MCF 10A (cell line): ENCODE data around the gene STK16. TPM values are rescaled to one million over a fixed set of nuclear protein-coding genes. Genes with fewer than 3 reads are reported as not detected.

Experiments used
- BruUV-seq: library from RNA; stranded (reverse); fragments of 400-500 nt; replicated peaks from 2 replicates; lab custom pipeline; 2021; lab: Mats Ljungman, UMichigan
- CTCF ChIA-PET: fragments of 300-600 bp; sonication (Branson Sonifier 250); formaldehyde crosslinking; extraction: SDS; loops from one replicate; lab custom pipeline; 2021; ENCODE audit warnings: antibody characterized with exemption, inconsistent platforms; lab: Yijun Ruan, JAX
- POLR2A ChIA-PET: fragments of 300-600, 350-650 bp; sonication (Branson Sonifier 250); formaldehyde crosslinking; extraction: SDS; loops from one replicate; lab custom pipeline; 2020; ENCODE audit warnings: antibody characterized with exemption, inconsistent platforms; lab: Yijun Ruan, JAX
- DNase-seq: peaks from one replicate; pipeline ENCODE4 v3.0.0-alpha.2; 2018; ENCODE audit not compliant: unreplicated experiment
- H3K27ac Mint-ChIP-seq: one replicate; pipeline ENCODE4 v1.8.0; 2022; ENCODE audit warnings: mild to moderate bottlenecking, low read depth, mixed read lengths; ENCODE audit not compliant: unreplicated experiment
- H3K27me3 Mint-ChIP-seq: one replicate; pipeline ENCODE4 v1.8.0; 2022; ENCODE audit warnings: mixed read lengths; ENCODE audit not compliant: insufficient read depth, unreplicated experiment
- H3K36me3 Mint-ChIP-seq: one replicate; pipeline ENCODE4 v1.8.0; 2022; ENCODE audit warnings: mild to moderate bottlenecking, moderate library complexity, mixed read lengths; ENCODE audit not compliant: insufficient read depth, unreplicated experiment
- H3K4me1 Mint-ChIP-seq: one replicate; pipeline ENCODE4 v1.8.0; 2022; ENCODE audit warnings: mixed read lengths; ENCODE audit not compliant: insufficient read depth, unreplicated experiment
- H3K4me3 Mint-ChIP-seq: one replicate; pipeline ENCODE4 v1.8.0; 2022; ENCODE audit warnings: mild to moderate bottlenecking, moderate library complexity, mixed read lengths; ENCODE audit not compliant: unreplicated experiment
- H3K9me3 Mint-ChIP-seq: one replicate; pipeline ENCODE4 v1.8.0; 2022; ENCODE audit warnings: mixed read lengths; ENCODE audit not compliant: unreplicated experiment
- intact Hi-C: fragments of 100-400 bp; cut with micrococcal nuclease; formaldehyde crosslinking; loops from 2 replicates; pipeline ENCODE4 v1.14.1; 2022
- total RNA-seq: library from RNA; stranded (reverse); gene quantifications from 2 replicates; pipeline ENCODE4 v1.2.3, GENCODE V29; 2022
- TF ChIP-seq, protein P1 (sequence below): fragments of 200-600 bp; IDR thresholded peaks from one replicate; pipeline ENCODE4 v1.8.0; 2022; ENCODE audit warnings: antibody characterized with exemption, mild to moderate bottlenecking; ENCODE audit not compliant: unreplicated experiment

STK16 gene
- total RNA-seq, 1 experiment from 2014 or later, result 33.4 TPM

DNA sequence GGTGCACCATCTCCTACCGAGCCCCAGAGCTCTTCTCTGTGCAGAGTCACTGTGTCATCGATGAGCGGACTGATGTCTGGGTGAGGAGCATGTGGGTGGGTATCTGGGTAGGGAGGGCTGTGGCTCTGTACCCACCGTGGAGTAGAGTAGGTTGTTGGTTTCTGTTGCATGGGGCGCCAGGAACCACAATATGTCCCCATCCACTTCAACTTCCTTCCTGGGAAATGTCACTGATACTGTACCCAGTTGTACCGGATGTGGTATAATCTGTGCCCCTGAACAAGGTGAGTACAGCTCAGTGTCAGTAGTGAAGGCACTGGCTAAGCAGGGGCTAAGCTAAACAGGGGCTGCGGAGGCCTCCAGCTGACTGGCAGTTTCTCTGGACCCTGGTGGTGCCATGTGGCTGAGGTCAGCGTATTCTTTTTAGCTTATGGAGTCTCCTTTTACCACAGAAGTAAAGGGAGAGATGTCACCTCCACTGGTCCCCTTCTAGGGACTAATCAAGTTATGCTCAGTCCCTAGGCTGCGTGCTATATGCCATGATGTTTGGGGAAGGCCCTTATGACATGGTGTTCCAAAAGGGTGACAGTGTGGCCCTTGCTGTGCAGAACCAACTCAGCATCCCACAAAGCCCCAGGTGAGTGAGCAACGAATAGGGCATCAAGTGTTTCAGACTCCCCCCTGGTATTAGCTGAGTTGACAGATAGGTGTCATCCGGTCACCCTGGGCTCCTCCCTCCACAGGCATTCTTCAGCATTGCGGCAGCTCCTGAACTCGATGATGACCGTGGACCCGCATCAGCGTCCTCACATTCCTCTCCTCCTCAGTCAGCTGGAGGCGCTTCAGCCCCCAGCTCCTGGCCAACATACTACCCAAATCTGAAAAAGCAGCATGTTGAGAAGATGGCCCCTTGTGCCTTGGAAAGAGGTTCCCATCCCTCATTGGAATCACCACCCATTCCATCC, 2.7 kb downstream of the STK16 start:
- POLR2A ChIA-PET, result interaction anchor here (0.5 to 14.1 kb wide), 6 partner anchors 15 to 273 kb away, joined by 3 to 401 read pairs (median 22); partner anchors contain the start of genes ANKZF1, ATG9A, CNPPD1 and DNAJB2
- Mint-ChIP-seq H3K4me1 (peaks cover 35% of the 10 kb centered on the region), H3K36me3 (peaks cover 60% of the 10 kb centered on the region), H3K9me3 (no peaks in the 10 kb centered on the region), H3K4me3 (peak overlapping the region; percentile 64), H3K27ac (peak overlapping the region; percentile 86), H3K27me3 (no peaks in the 10 kb centered on the region)
- CTCF ChIA-PET, result interaction anchor here (0.6 to 10.3 kb wide), 8 partner anchors 16 to 537 kb away, joined by 3 to 123 read pairs (median 4); partner anchors contain the start of gene NHEJ1
- TF ChIP-seq, protein P1, sequence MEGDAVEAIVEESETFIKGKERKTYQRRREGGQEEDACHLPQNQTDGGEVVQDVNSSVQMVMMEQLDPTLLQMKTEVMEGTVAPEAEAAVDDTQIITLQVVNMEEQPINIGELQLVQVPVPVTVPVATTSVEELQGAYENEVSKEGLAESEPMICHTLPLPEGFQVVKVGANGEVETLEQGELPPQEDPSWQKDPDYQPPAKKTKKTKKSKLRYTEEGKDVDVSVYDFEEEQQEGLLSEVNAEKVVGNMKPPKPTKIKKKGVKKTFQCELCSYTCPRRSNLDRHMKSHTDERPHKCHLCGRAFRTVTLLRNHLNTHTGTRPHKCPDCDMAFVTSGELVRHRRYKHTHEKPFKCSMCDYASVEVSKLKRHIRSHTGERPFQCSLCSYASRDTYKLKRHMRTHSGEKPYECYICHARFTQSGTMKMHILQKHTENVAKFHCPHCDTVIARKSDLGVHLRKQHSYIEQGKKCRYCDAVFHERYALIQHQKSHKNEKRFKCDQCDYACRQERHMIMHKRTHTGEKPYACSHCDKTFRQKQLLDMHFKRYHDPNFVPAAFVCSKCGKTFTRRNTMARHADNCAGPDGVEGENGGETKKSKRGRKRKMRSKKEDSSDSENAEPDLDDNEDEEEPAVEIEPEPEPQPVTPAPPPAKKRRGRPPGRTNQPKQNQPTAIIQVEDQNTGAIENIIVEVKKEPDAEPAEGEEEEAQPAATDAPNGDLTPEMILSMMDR, result no peak
- intact Hi-C loops, result loop anchor here (5.0 kb wide), 1 partner anchor 49 kb away; no protein-coding TSS in a partner anchor
- BruUV-seq, result no TSS peak
- no peak for DNase-seq

DNA sequence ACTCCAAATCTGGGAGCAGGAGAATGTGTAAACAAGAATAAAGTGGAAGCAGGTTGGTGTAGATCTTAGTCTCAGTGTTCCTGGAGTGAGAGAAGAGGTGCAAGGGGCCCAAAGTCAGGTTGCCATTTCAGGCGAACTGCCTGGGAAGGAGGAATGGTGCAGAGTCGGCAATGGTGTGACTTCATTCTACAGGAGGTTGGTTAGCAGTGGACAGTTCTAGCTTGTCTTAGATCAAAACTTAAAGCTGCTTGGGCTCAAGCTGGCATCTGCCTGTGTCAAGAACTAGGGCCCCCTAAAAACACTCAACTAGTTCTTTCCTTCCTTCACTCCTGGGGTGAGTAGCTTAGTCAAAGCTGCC, 3.5 kb downstream of the STK16 start:
- DNase-seq, result no peak
- TF ChIP-seq, protein P1, result no peak
- peak overlapping the region; percentile 86 for H3K27ac Mint-ChIP-seq
- ChIA-PET POLR2A (interaction anchor here (0.8 to 14.1 kb wide), 11 partner anchors 16 to 349 kb away, joined by 3 to 401 read pairs (median 11); partner anchors contain the start of genes ABCB6, ANKZF1, ATG9A and CNPPD1), CTCF (interaction anchor here (0.6 to 10.3 kb wide), 9 partner anchors 13 to 393 kb away, joined by 3 to 123 read pairs (median 4); partner anchors contain the start of gene NHEJ1)
- H3K27me3 Mint-ChIP-seq, result no peaks in the 10 kb centered on the region
- peak overlapping the region; percentile 64 for H3K4me3 Mint-ChIP-seq
- BruUV-seq, result no TSS peak
- H3K9me3 Mint-ChIP-seq, result no peaks in the 10 kb centered on the region
- peaks cover 64% of the 10 kb centered on the region for H3K36me3 Mint-ChIP-seq
- H3K4me1 Mint-ChIP-seq, result peaks cover 35% of the 10 kb centered on the region
- intact Hi-C loops, result loop anchor here (1.0 to 5.0 kb wide), 2 partner anchors 48 to 89 kb away; partner anchors contain the start of gene NHEJ1

DNA sequence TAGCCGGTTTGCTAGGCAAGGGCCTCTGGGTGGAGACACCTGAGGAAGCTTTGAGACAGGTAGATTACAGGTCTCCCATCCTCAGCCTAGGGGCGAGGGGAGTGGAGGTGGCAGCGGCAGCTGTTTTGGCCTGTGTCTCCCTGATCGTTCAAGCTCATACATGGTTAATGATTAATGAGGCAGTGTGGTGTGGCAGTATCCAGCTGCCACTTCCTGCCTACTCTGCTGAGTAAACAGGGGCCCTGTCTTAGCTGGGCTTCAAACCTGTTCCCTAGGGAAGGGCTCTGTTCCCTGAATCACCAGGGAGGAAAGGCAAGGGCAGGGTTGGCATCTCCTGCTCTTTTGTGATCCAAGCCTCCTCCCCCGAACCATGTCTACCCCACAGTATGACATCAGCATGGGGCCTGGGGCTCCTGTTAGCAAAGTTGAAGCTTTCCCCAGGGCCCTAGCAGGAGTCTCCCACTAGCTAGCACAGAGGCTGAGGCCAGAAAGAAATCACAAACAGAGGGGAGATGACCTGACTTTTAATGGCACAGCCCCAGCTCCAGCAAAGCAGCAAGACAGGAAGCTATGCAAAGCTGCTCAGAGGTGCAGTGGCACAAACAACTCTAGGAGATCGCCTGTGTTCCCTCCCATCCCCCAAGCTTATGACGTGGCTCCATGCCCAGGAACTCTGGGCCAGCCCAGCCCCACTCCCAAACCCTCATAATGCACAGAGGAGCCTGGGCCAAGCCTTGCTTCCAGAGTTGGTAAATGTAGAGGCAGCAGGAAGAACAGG, 4.1 kb downstream of the STK16 start:
- intact Hi-C loops, result loop anchor here (1.0 to 5.0 kb wide), 2 partner anchors 48 to 89 kb away; partner anchors contain the start of gene NHEJ1
- Mint-ChIP-seq H3K27ac (peak overlapping the region; percentile 86), H3K4me3 (peak overlapping the region; percentile 64), H3K36me3 (peaks cover 64% of the 10 kb centered on the region), H3K4me1 (peaks cover 35% of the 10 kb centered on the region), H3K27me3 (no peaks in the 10 kb centered on the region), H3K9me3 (no peaks in the 10 kb centered on the region)
- peak; percentile 92 for DNase-seq
- BruUV-seq, result no TSS peak
- POLR2A ChIA-PET, result interaction anchor here (0.8 to 14.1 kb wide), 18 partner anchors 11 to 1031 kb away, joined by 3 to 401 read pairs (median 6); partner anchors contain the start of genes ABCB6, ANKZF1, ATG9A and CNPPD1
- TF ChIP-seq, protein P1, result no peak
- CTCF ChIA-PET, result interaction anchor here (0.6 to 10.3 kb wide), 13 partner anchors 13 to 392 kb away, joined by 3 to 123 read pairs (median 4); partner anchors contain the start of genes ANKZF1, ATG9A, CNPPD1 and DNAJB2
